Activated CD8-positive, alpha-beta T cell treated with anti-CD3 and anti-CD28 coated beads for 36 hours (primary cell): ENCODE results near the gene TESK2. TPM values are rescaled to one million over a fixed set of nuclear protein-coding genes. Genes with fewer than 3 reads are reported as not detected.
"Not testable (repeated sequence)": the region's sequence is repeated elsewhere in the genome, so short reads cannot be mapped to it uniquely, and the experiment has no call there.

Experiments
- ATAC-seq: fragments of 200-7000 bp; cut with Tn5 transposase; one replicate; pipeline ENCODE4 v1.10.0; 2021; ENCODE audit warnings: mild to moderate bottlenecking, moderate library complexity
- CTCF ChIA-PET: fragments of 350-600 bp; sonication (Branson Sonifier 250); formaldehyde crosslinking; loops from one replicate; lab custom pipeline; 2021; ENCODE audit warnings: antibody characterized with exemption; lab: Charles Lee
- POLR2A ChIA-PET: fragments of 350-600 bp; sonication (Branson Sonifier 250); formaldehyde crosslinking; loops from one replicate; lab custom pipeline; 2021; ENCODE audit warnings: antibody characterized with exemption; lab: Charles Lee
- DNase-seq: peaks from one replicate; pipeline ENCODE4 v3.0.0-alpha.2; 2020
- H3K27ac Mint-ChIP-seq: one replicate; pipeline ENCODE4 v1.8.0; 2021; ENCODE audit warnings: mild to moderate bottlenecking, mixed read lengths
- H3K27me3 Mint-ChIP-seq: one replicate; pipeline ENCODE4 v1.8.0; 2021; ENCODE audit warnings: mixed read lengths
- H3K36me3 Mint-ChIP-seq: one replicate; pipeline ENCODE4 v1.8.0; 2021; ENCODE audit warnings: low read depth, mixed read lengths
- H3K4me1 Mint-ChIP-seq: one replicate; pipeline ENCODE4 v1.8.0; 2021; ENCODE audit warnings: low read depth, mixed read lengths
- H3K4me3 Mint-ChIP-seq: one replicate; pipeline ENCODE4 v1.8.0; 2021; ENCODE audit warnings: mild to moderate bottlenecking, moderate library complexity, mixed read lengths
- H3K9me3 Mint-ChIP-seq: one replicate; pipeline ENCODE4 v1.8.0; 2021; ENCODE audit warnings: mixed read lengths
- CTCF ChIP-seq: fragments of 200-600 bp; IDR thresholded peaks from one replicate; pipeline ENCODE4 v1.8.0; 2022; ENCODE audit warnings: antibody characterized with exemption, mild to moderate bottlenecking
- intact Hi-C: fragments of 100-400 bp; cut with micrococcal nuclease; formaldehyde crosslinking; loops from one replicate; pipeline ENCODE4 v1.10.0; 2022
- total RNA-seq, 2 experiments: library from RNA; stranded (reverse); gene quantifications; one replicate each; pipeline ENCODE4 v1.2.3, GENCODE V29; 2021

TESK2 gene
- total RNA-seq, 2 experiments from 2014 or later = 2.9 to 3.7 TPM

GRCh38 chr1:45521413-45522323 lies 30.7 kb upstream of the TESK2 start, which contains the start of gene PRDX1:
TSS of gene PRDX1 (minus strand) at chr1:45521884. CDS start at chr1:45519043, 2,841 bp downstream.
- peaks cover 1% of the 10 kb centered on the region for H3K27me3 Mint-ChIP-seq
- peaks cover 26% of the 10 kb centered on the region for H3K36me3 Mint-ChIP-seq
- intact Hi-C loops = loop anchor here (5.0 kb wide), 1 partner anchor 61 kb away; the partner anchor contains the start of gene NASP
- peaks cover 38% of the 10 kb centered on the region for H3K4me1 Mint-ChIP-seq
- DNase-seq (peak; percentile 96), ATAC-seq (peak; percentile 92)
- ChIA-PET CTCF (interaction anchor here (1.1 to 8.3 kb wide), 6 partner anchors 9 to 47 kb away, joined by 3 to 68 read pairs (median 4); partner anchors contain the start of gene AKR1A1), POLR2A (interaction anchor here (0.6 to 4.7 kb wide), 47 partner anchors 8 to 900 kb away, joined by 3 to 85 read pairs (median 4); partner anchors contain the start of genes AKR1A1, CCDC163, CCDC17 and GPBP1L1)
- no peak for TF ChIP-seq CTCF
- H3K4me3 Mint-ChIP-seq = peak within 1 kb of the TSS; percentile 97
- H3K27ac Mint-ChIP-seq = peak within 1 kb of the TSS; percentile 95
- no peaks in the 10 kb centered on the region for H3K9me3 Mint-ChIP-seq

GRCh38 chr1:45519774-45520173 lies 28.8 kb upstream of the TESK2 start:
- intact Hi-C loops = loop anchor here (5.0 kb wide), 2 partner anchors 33 to 63 kb away; partner anchors contain the start of genes AKR1A1 and NASP
- Mint-ChIP-seq H3K36me3 (peaks cover 43% of the 10 kb centered on the region), H3K27ac (peak overlapping the region; percentile 11), H3K4me3 (peak overlapping the region; percentile 97), H3K4me1 (peaks cover 49% of the 10 kb centered on the region)
- POLR2A ChIA-PET = interaction anchor here (1.1 to 4.5 kb wide), 7 partner anchors 9 to 31 kb away, joined by 3 to 64 read pairs (median 19); partner anchors contain the start of gene AKR1A1
- not testable (repeated sequence) for ATAC-seq, H3K27me3 Mint-ChIP-seq, H3K9me3 Mint-ChIP-seq, DNase-seq
- CTCF ChIA-PET = interaction anchor here (8.3 kb wide), 1 partner anchor 49 kb away, joined by 68 read pairs; no protein-coding TSS in a partner anchor

GRCh38 chr1:45518910-45519309 lies 27.9 kb upstream of the TESK2 start:
- TF ChIP-seq CTCF = no peak
- Mint-ChIP-seq H3K4me3 (peak overlapping the region; percentile 97), H3K4me1 (peaks cover 49% of the 10 kb centered on the region), H3K27me3 (no peaks in the 10 kb centered on the region), H3K36me3 (peaks cover 50% of the 10 kb centered on the region), H3K27ac (peak overlapping the region; percentile 67), H3K9me3 (no peaks in the 10 kb centered on the region)
- intact Hi-C loops = loop anchor here (5.0 kb wide), 1 partner anchor 33 kb away; the partner anchor contains the start of gene AKR1A1
- DNase-seq (no peak), ATAC-seq (no peak)
- CTCF ChIA-PET = interaction anchor here (1.0 to 8.3 kb wide), 2 partner anchors 11 to 50 kb away, joined by 3 to 68 read pairs; no protein-coding TSS in a partner anchor
- POLR2A ChIA-PET = interaction anchor here (0.6 to 4.1 kb wide), 12 partner anchors 8 to 72 kb away, joined by 3 to 21 read pairs (median 5); partner anchors contain the start of genes AKR1A1 and NASP

GRCh38 chr1:45518366-45518765 lies 27.4 kb upstream of the TESK2 start:
- intact Hi-C loops = loop anchor here (5.0 kb wide), 1 partner anchor 34 kb away; the partner anchor contains the start of gene AKR1A1
- not testable (repeated sequence) for DNase-seq, H3K27ac Mint-ChIP-seq, H3K27me3 Mint-ChIP-seq, H3K9me3 Mint-ChIP-seq, ATAC-seq
- Mint-ChIP-seq H3K4me3 (peak overlapping the region; percentile 97), H3K4me1 (peaks cover 47% of the 10 kb centered on the region), H3K36me3 (peaks cover 55% of the 10 kb centered on the region)
- POLR2A ChIA-PET = interaction anchor here (0.6 to 4.1 kb wide), 13 partner anchors 8 to 66 kb away, joined by 3 to 21 read pairs (median 3); partner anchors contain the start of genes AKR1A1 and NASP
- CTCF ChIA-PET = interaction anchor here (1.0 to 8.3 kb wide), 2 partner anchors 10 to 50 kb away, joined by 3 to 68 read pairs; no protein-coding TSS in a partner anchor

- intact Hi-C loops = loop anchor here (5.0 kb wide), 1 partner anchor 36 kb away; the partner anchor contains the start of gene AKR1A1
- POLR2A ChIA-PET = interaction anchor here (0.7 to 4.0 kb wide), 8 partner anchors 9 to 77 kb away, joined by 3 to 19 read pairs (median 4); partner anchors contain the start of genes AKR1A1, MMACHC and NASP
Observed at GRCh38 chr1:45516465-45516864, 25.5 kb upstream of the TESK2 start.

More at GRCh38 chr1:45516465-45516864, 25.5 kb upstream of the TESK2 start:
- TF ChIP-seq CTCF = no peak
- Mint-ChIP-seq H3K9me3 (no peaks in the 10 kb centered on the region), H3K27ac (peak overlapping the region; percentile 41), H3K36me3 (peaks cover 67% of the 10 kb centered on the region), H3K4me1 (peaks cover 32% of the 10 kb centered on the region), H3K27me3 (no peaks in the 10 kb centered on the region), H3K4me3 (no peak overlapping the region)
- CTCF ChIA-PET = interaction anchor here (0.7 to 8.3 kb wide), 5 partner anchors 9 to 157 kb away, joined by 3 to 68 read pairs (median 3); partner anchors contain the start of gene AKR1A1
- no peak for DNase-seq
- no peak for ATAC-seq
